ENCODE results near the gene OR8D1. TPM values are rescaled to one million over a fixed set of nuclear protein-coding genes. Genes with fewer than 3 reads are reported as not detected.

The OR8D1 gene
- polyA plus RNA-seq, 3 donors, result not detected

DNA sequence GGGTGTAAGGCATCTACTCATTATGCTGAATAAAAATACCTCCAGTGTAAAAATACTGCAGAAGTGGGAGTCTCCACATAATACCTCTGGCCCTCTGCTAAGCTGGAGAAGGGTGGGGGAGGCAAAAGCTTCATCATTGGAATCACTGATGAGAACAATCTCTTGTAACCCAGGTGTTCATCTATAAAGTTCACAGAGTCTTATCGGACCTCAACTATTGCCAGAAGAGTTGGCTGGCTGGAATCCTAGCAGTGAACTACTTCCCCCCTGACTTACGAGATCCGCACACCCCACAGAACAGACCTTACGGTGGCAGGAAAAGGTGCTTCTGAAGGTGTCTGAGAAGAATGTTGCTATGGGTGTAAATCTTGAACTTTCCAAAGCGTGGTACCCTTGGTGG is 2.5 kb downstream of the OR8D1 start:
- Histone ChIP-seq H3K27ac (ENCODE audit: low read depth in 1 of 2, low read length in 2 of 2) (no peak overlapping the region), H3K4me1 (ENCODE audit: control insufficient read depth in 1 of 2, insufficient read depth in 2 of 2, low read length in 2 of 2) (no peaks in the 10 kb centered on the region), H3K9me3 (replicated peaks in 1 of 2; ENCODE audit: control insufficient read depth in 1 of 2, insufficient read depth in 1 of 2, low read length in 2 of 2) (no peaks in the 10 kb centered on the region), H3K4me3 (replicated peaks in 1 of 3; ENCODE audit: low read depth in 2 of 3, low read length in 3 of 3) (no peak overlapping the region), H3K79me2 (ENCODE audit: insufficient read depth, low read length) (no peaks in the 10 kb centered on the region), H3K27me3 (ENCODE audit: control insufficient read depth in 2 of 2, insufficient read depth in 2 of 2, low read length in 2 of 2) (no peaks in the 10 kb centered on the region), H3K4me2 (replicated peaks; ENCODE audit: extremely low read depth, low read length, poor library complexity, severe bottlenecking) (no peak overlapping the region), H3K36me3 (replicated peaks in 1 of 2; ENCODE audit: control insufficient read depth in 1 of 2, insufficient read depth in 2 of 2, low read length in 2 of 2) (no peaks in the 10 kb centered on the region), H4K20me1 (ENCODE audit: insufficient read depth, low read length) (no peaks in the 10 kb centered on the region), H2AFZ (ENCODE audit: insufficient read depth, low read depth, low read length, poor library complexity, severe bottlenecking) (no peak overlapping the region), H3K9ac (ENCODE audit: insufficient read depth, low read length, poor library complexity, severe bottlenecking) (no peak overlapping the region)
- Mint-ChIP-seq H3K27me3 (ENCODE audit: low read depth in 3 of 3) (peaks cover 0 to 2% (median 1%) of the 10 kb centered on the region in 3 donors), H3K4me1 (no peaks in the 10 kb centered on the region), H3K4me3 (no peak overlapping the region), H3K9me3 (peaks cover 0 to 5% (median 2%) of the 10 kb centered on the region in 7 donors), H3K36me3 (no peaks in the 10 kb centered on the region), H3K27ac (no peak overlapping the region)
- WGBS (ENCODE audit: insufficient coverage), result no CpG with 5 or more reads among the region's 5 CpGs
- TF ChIP-seq, protein P1, sequence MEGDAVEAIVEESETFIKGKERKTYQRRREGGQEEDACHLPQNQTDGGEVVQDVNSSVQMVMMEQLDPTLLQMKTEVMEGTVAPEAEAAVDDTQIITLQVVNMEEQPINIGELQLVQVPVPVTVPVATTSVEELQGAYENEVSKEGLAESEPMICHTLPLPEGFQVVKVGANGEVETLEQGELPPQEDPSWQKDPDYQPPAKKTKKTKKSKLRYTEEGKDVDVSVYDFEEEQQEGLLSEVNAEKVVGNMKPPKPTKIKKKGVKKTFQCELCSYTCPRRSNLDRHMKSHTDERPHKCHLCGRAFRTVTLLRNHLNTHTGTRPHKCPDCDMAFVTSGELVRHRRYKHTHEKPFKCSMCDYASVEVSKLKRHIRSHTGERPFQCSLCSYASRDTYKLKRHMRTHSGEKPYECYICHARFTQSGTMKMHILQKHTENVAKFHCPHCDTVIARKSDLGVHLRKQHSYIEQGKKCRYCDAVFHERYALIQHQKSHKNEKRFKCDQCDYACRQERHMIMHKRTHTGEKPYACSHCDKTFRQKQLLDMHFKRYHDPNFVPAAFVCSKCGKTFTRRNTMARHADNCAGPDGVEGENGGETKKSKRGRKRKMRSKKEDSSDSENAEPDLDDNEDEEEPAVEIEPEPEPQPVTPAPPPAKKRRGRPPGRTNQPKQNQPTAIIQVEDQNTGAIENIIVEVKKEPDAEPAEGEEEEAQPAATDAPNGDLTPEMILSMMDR (IDR thresholded peaks at IDR 0.05), result no peak
- DNase-seq, result no peak
- intact Hi-C loops (cut with micrococcal nuclease), result no loop called here

DNA sequence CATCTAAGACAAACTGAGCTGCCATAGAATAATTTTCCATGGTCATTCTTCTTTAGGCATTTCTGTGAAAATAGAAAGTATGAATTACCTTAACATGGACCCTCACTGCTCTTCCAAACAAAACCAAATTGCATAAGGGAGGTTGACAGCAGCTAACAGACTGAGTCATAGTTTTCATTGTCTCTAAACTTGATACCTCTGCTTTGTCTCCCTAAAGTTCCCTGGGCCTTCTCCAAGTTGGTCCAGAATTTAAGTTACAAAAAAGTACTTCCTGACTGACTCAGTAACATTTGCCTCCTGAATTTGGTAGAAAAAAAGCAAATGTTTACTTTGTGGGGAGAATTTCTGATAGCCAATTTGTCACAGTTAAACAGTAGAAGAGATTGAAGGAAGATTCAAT is 3.0 kb downstream of the OR8D1 start:
- Mint-ChIP-seq H3K9me3 (peaks cover 0 to 5% (median 2%) of the 10 kb centered on the region in 7 donors), H3K27me3 (ENCODE audit: low read depth in 3 of 3) (peaks cover 0 to 2% (median 0%) of the 10 kb centered on the region in 3 donors), H3K27ac (no peak overlapping the region), H3K4me1 (no peaks in the 10 kb centered on the region), H3K36me3 (no peaks in the 10 kb centered on the region), H3K4me3 (no peak overlapping the region)
- Histone ChIP-seq H3K36me3 (replicated peaks in 1 of 2; ENCODE audit: control insufficient read depth in 1 of 2, insufficient read depth in 2 of 2, low read length in 2 of 2) (no peaks in the 10 kb centered on the region), H4K20me1 (ENCODE audit: insufficient read depth, low read length) (no peaks in the 10 kb centered on the region), H3K4me1 (ENCODE audit: control insufficient read depth in 1 of 2, insufficient read depth in 2 of 2, low read length in 2 of 2) (no peaks in the 10 kb centered on the region), H3K9ac (ENCODE audit: insufficient read depth, low read length, poor library complexity, severe bottlenecking) (no peak overlapping the region), H3K27ac (ENCODE audit: low read depth in 1 of 2, low read length in 2 of 2) (no peak overlapping the region), H3K27me3 (ENCODE audit: control insufficient read depth in 2 of 2, insufficient read depth in 2 of 2, low read length in 2 of 2) (no peaks in the 10 kb centered on the region), H3K4me2 (replicated peaks; ENCODE audit: extremely low read depth, low read length, poor library complexity, severe bottlenecking) (no peak overlapping the region), H3K9me3 (replicated peaks in 1 of 2; ENCODE audit: control insufficient read depth in 1 of 2, insufficient read depth in 1 of 2, low read length in 2 of 2) (no peaks in the 10 kb centered on the region), H3K4me3 (replicated peaks in 1 of 3; ENCODE audit: low read depth in 2 of 3, low read length in 3 of 3) (no peak overlapping the region), H3K79me2 (ENCODE audit: insufficient read depth, low read length) (no peaks in the 10 kb centered on the region), H2AFZ (ENCODE audit: insufficient read depth, low read depth, low read length, poor library complexity, severe bottlenecking) (no peak overlapping the region)
- no peak for DNase-seq
- TF ChIP-seq, protein P1 (IDR thresholded peaks at IDR 0.05), result no peak
- intact Hi-C loops (cut with micrococcal nuclease), result no loop called here
